Ovary (tissue), 3 donors: ENCODE data around the gene RGS7.

ENCODE experiments used
- CTCF ChIP-seq, 3 donors: fragments of 450-650 bp in 2 of 3; fragments of 200-600 bp in 1 of 3; IDR thresholded peaks; one replicate each; pipeline versions ENCODE4 v1.5.1 to v1.8.0; 2016 to 2022; ENCODE audit warnings: antibody characterized with exemption in 3 of 3, mild to moderate bottlenecking in 1 of 3
- EP300 ChIP-seq: sonication (generic); formaldehyde crosslinking; IDR thresholded peaks from one replicate; pipeline ENCODE4 v1.6.1; 2017; ENCODE audit warnings: antibody characterized with exemption
- POLR2A ChIP-seq: fragments of 450-650 bp; IDR thresholded peaks from one replicate; pipeline ENCODE4 v1.6.1; 2017; ENCODE audit warnings: antibody characterized with exemption, mild to moderate bottlenecking, moderate library complexity
- donor health status: DM: no; HTN: no; CAD: no.

DNA sequence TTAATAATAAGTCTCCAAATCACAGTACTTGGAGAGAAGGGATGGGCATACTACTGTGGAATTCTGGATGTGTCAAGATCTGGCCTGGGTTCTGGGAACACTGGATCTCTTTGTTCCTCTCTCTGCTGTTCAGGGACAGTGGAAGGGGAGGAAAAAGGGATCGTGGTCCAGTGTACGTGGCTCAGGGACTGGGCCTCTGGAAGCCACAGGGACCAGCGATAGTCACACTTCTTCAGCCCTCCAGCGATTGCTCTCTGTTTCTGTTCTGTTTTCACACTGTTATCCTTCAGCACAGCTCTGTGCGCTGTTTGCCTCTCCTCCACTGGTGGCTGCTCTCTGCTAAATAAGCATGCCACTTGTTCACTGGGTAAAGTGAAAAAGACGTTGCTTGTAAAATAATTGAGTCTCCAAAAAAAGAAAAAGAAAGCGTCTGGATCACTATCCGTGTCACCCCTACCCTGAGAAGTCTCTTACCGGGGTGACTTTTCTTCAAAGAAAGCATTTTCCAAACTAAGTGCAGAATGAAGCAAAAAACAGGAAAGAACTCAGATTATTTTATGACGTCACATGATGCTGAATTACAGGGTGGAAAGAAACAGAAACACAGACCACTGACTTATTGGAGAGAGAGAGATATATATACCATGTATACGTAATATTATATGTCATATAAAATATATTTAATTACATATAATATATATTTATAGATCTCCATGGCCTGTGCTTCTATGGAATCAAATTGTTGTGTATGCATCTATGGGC lies 279.4 kb downstream of the RGS7 start:
- TF ChIP-seq POLR2A (no peak), CTCF (IDR thresholded peaks at IDR 0.05) (no peak), EP300 (no peak)
